SIG-M5 (cell line): ENCODE results near the gene SGIP1.
"Not testable (repeated sequence)": the region's sequence is repeated elsewhere in the genome, so short reads cannot be mapped to it uniquely, and the experiment has no call there.

Experiments used
- DNase-seq: peaks from one replicate; lab custom pipeline; 2025; lab: John Stamatoyannopoulos, UW

SGIP1 gene

GRCh38 chr1:66732407-66733166 lies 198.6 kb downstream of the SGIP1 start:
- no peak for DNase-seq

GRCh38 chr1:66733348-66734017 lies 199.5 kb downstream of the SGIP1 start:
- DNase-seq, result no peak

GRCh38 chr1:66734531-66734930 lies 200.6 kb downstream of the SGIP1 start:
- DNase-seq, result not testable (repeated sequence)

GRCh38 chr1:66737836-66738235 lies 203.9 kb downstream of the SGIP1 start:
- DNase-seq, result no peak

GRCh38 chr1:66739401-66740157 lies 205.6 kb downstream of the SGIP1 start:
- DNase-seq, result no peak

GRCh38 chr1:66745451-66745850 lies 211.5 kb downstream of the SGIP1 start:
- DNase-seq, result no peak

GRCh38 chr1:66747501-66747900 lies 213.5 kb downstream of the SGIP1 start:
- DNase-seq, result no peak

- no peak for DNase-seq
Measured at GRCh38 chr1:66750577-66750976, 216.6 kb downstream of the SGIP1 start.

GRCh38 chr1:66751160-66751559 lies 217.2 kb downstream of the SGIP1 start:
- no peak for DNase-seq

- no peak for DNase-seq
Measured at GRCh38 chr1:66752000-66752592, 218.1 kb downstream of the SGIP1 start, which contains the start of gene DYNLT5. Gene DYNLT5 (plus strand): TSS chr1:66752459. CDS start chr1:66754659, 2,200 bp downstream.

- DNase-seq, result no peak
Measured at GRCh38 chr1:66752671-66753371, 218.9 kb downstream of the SGIP1 start.

- no peak for DNase-seq
Measured at GRCh38 chr1:66757722-66758240, 223.8 kb downstream of the SGIP1 start.

GRCh38 chr1:66758241-66758755 lies 224.3 kb downstream of the SGIP1 start:
- no peak for DNase-seq

GRCh38 chr1:66760506-66760905 lies 226.6 kb downstream of the SGIP1 start:
- DNase-seq, result no peak

GRCh38 chr1:66761221-66761620 lies 227.3 kb downstream of the SGIP1 start:
- no peak for DNase-seq

- DNase-seq, result no peak
Measured at GRCh38 chr1:66764994-66765578, 231.1 kb downstream of the SGIP1 start.

GRCh38 chr1:66767626-66768025 lies 233.7 kb downstream of the SGIP1 start:
- no peak for DNase-seq

- no peak for DNase-seq
Measured at GRCh38 chr1:66768965-66769364, 235.0 kb downstream of the SGIP1 start.

GRCh38 chr1:66769512-66770229 lies 235.7 kb downstream of the SGIP1 start:
- DNase-seq, result no peak

- no peak for DNase-seq
Measured at GRCh38 chr1:66770240-66770639, 236.3 kb downstream of the SGIP1 start.
